Adrenal gland (tissue), 5 donors: Measurements from ENCODE around the gene DYNLT3.

Experiments
- CTCF ChIP-seq, 6 experiments: fragments of 450-650 bp in 4 of 6; fragments of 200-600 bp in 2 of 6; sonication (generic) in 1 of 6; IDR thresholded peaks; 1 replicate in 5 of 6; 2 replicates in 1 of 6; pipeline versions ENCODE4 v1.5.1 to v1.8.0; 2016 to 2021; ENCODE audit warnings: antibody characterized with exemption in 6 of 6, mild to moderate bottlenecking in 2 of 6, moderate library complexity in 1 of 6
- POLR2A ChIP-seq, 2 donors: fragments of 450-650 bp; IDR thresholded peaks; one replicate each; pipeline ENCODE4 v1.6.1; 2017; ENCODE audit warnings: antibody characterized with exemption in 2 of 2, mild to moderate bottlenecking in 2 of 2, moderate library complexity in 1 of 2
- donor health status: DM: no; HTN: no; CAD: no.

- TF ChIP-seq CTCF (IDR thresholded peaks at IDR 0.05) = no peak
- TF ChIP-seq POLR2A (IDR thresholded peaks at IDR 0.05) = no peak
These were observed 28.3 kb upstream of the DYNLT3 start for GRCh38 chrX:37875675-37876074.
